HCT116 (cell line): Measurements from ENCODE around the gene TMA7. TPM values are rescaled to one million over a fixed set of nuclear protein-coding genes. Genes with fewer than 3 reads are reported as not detected.
A peak's percentile ranks its signal among the peaks of the same experiment; 100 is the strongest.

ENCODE experiments used
- ATAC-seq: fragments of 200-7000 bp; cut with Tn5 transposase; 2 replicates; pipeline ENCODE4 v1.9.1; 2020; ENCODE audit warnings: mild to moderate bottlenecking, moderate library complexity
- BruUV-seq: library from RNA; stranded (reverse); fragments of 400-500 nt; replicated peaks from 2 replicates; lab custom pipeline; 2021; lab: Mats Ljungman, UMichigan
- CTCF ChIA-PET: fragments of 300-600 bp; sonication (Branson Sonifier 250); formaldehyde crosslinking; loops from one replicate; lab custom pipeline; 2021; ENCODE audit warnings: antibody characterized with exemption; lab: Charles Lee
- POLR2A ChIA-PET: fragments of 300-600, 350-600 bp; sonication (Branson Sonifier 250); formaldehyde crosslinking; loops from one replicate; lab custom pipeline; 2021; ENCODE audit warnings: antibody characterized with exemption; lab: Charles Lee
- RAD21 ChIA-PET, 2 experiments: fragments of 300-600 bp; sonication (Branson Sonifier 250); formaldehyde crosslinking; loops; one replicate each; lab custom pipeline; 2023; ENCODE audit warnings: low total read pairs in 2 of 2; ENCODE audit not compliant: uncharacterized antibody in 2 of 2, unreplicated experiment in 2 of 2, low non-redundant PET in 1 of 2; lab: Charles Lee
- DNase-seq: peaks from one replicate; pipeline ENCODE4 v3.0.0-alpha.2; 2010; ENCODE audit warnings: low read depth, low spot score
- H2AFZ ChIP-seq: fragments of 200-600 bp; shearing (Covaris generic), sonication (generic); 2 replicates; pipeline ENCODE4 v1.6.1; 2017; ENCODE audit warnings: low read depth, mixed run types, mixed read lengths, antibody characterized with exemption, low read length; ENCODE audit not compliant: poor library complexity, severe bottlenecking
- H3K27ac ChIP-seq: 2 replicates; pipeline ENCODE4 v1.5.1; 2012; ENCODE audit warnings: low read depth, low read length
- H3K27me3 ChIP-seq: fragments of 200-600 bp; sonication (generic); 2 replicates; pipeline ENCODE4 v1.6.1; 2016; ENCODE audit warnings: mixed run types, low read length, mixed read lengths; ENCODE audit not compliant: insufficient read depth
- H3K36me3 ChIP-seq, 2 experiments: fragments of 200-500 bp in 1 of 2; fragments of 200-600 bp in 1 of 2; sonication (Bioruptor generic) in 1 of 2; sonication (generic) in 1 of 2; 2 replicates each; pipeline versions ENCODE4 v1.5.1 to v1.6.1; 2014 to 2016; ENCODE audit warnings: low read length in 2 of 2, inconsistent platforms in 1 of 2, mixed read lengths in 1 of 2, mixed run types in 1 of 2; ENCODE audit not compliant: insufficient read depth in 2 of 2, control insufficient read depth in 1 of 2
- H3K4me1 ChIP-seq, 2 experiments: fragments of 200-600 bp in 1 of 2; sonication (generic) in 1 of 2; 2 replicates each; pipeline versions ENCODE4 v1.5.1 to v1.6.1; 2012 to 2017; ENCODE audit warnings: low read length in 2 of 2, inconsistent platforms in 1 of 2, mild to moderate bottlenecking in 1 of 2, mixed read lengths in 1 of 2, mixed run types in 1 of 2, moderate library complexity in 1 of 2; ENCODE audit not compliant: insufficient read depth in 2 of 2, control insufficient read depth in 1 of 2
- H3K4me2 ChIP-seq: fragments of 200-600 bp; sonication (generic); 2 replicates; pipeline ENCODE4 v1.6.1; 2017; ENCODE audit warnings: mixed run types, low read length, mixed read lengths
- H3K4me3 ChIP-seq, 2 experiments: fragments of 200-600 bp in 1 of 2; sonication (generic) in 1 of 2; replicated peaks in 1 of 2; 2 replicates each; pipeline ENCODE4 v1.5.1; 2011 to 2016; ENCODE audit warnings: low read length in 2 of 2, control low read depth in 1 of 2, low read depth in 1 of 2, mild to moderate bottlenecking in 1 of 2, mixed read lengths in 1 of 2, mixed run types in 1 of 2
- H3K79me2 ChIP-seq: fragments of 200-600 bp; sonication (generic); 2 replicates; pipeline ENCODE4 v1.6.1; 2017; ENCODE audit warnings: mild to moderate bottlenecking, mixed run types, low read length, moderate library complexity, mixed read lengths; ENCODE audit not compliant: insufficient read depth
- H3K9ac ChIP-seq: fragments of 200-600 bp; sonication (generic); 2 replicates; pipeline ENCODE4 v1.6.1; 2016; ENCODE audit warnings: low read length, mixed read lengths
- H3K9me2 ChIP-seq: fragments of 200-600 bp; sonication (generic), shearing (Covaris generic); 2 replicates; pipeline ENCODE4 v1.6.1; 2017; ENCODE audit warnings: mixed run types, mild to moderate bottlenecking, moderate library complexity; ENCODE audit not compliant: insufficient read depth
- H3K9me3 ChIP-seq, 2 experiments: fragments of 200-500 bp in 1 of 2; fragments of 200-600 bp in 1 of 2; sonication (Bioruptor generic) in 1 of 2; sonication (generic) in 1 of 2; 2 replicates each; pipeline ENCODE4 v1.6.1; 2014 to 2017; ENCODE audit warnings: low read length in 2 of 2, mixed read lengths in 2 of 2, inconsistent platforms in 1 of 2, low read depth in 1 of 2, mild to moderate bottlenecking in 1 of 2, mixed run types in 1 of 2, moderate library complexity in 1 of 2; ENCODE audit not compliant: control insufficient read depth in 1 of 2, insufficient read depth in 1 of 2
- H4K20me1 ChIP-seq: fragments of 200-600 bp; sonication (generic), shearing (Covaris generic); 2 replicates; pipeline ENCODE4 v1.6.1; 2017; ENCODE audit warnings: mixed run types, mild to moderate bottlenecking, moderate library complexity; ENCODE audit not compliant: insufficient read depth
- EGR1 ChIP-seq: IDR thresholded peaks from 2 replicates; pipeline ENCODE4 v1.6.1; 2012; ENCODE audit warnings: low read depth
- EZH2phosphoT487 ChIP-seq: fragments of 200-600 bp; IDR thresholded peaks from 2 replicates; pipeline ENCODE4 v1.6.1; 2018; ENCODE audit warnings: antibody characterized with exemption, borderline replicate concordance
- JUND ChIP-seq: IDR thresholded peaks from 2 replicates; pipeline ENCODE4 v1.6.1; 2012
- POLR2AphosphoS5 ChIP-seq: IDR thresholded peaks from 2 replicates; pipeline ENCODE4 v1.6.1; 2011; ENCODE audit warnings: mild to moderate bottlenecking, low read depth, low read length, moderate library complexity
- TCF7L2 ChIP-seq: IDR thresholded peaks from 2 replicates; pipeline ENCODE4 v1.7.0; 2011; ENCODE audit warnings: borderline replicate concordance, inconsistent platforms; ENCODE audit not compliant: insufficient read depth, insufficient read length; ENCODE audit errors: extremely low read depth
- intact Hi-C: fragments of 100-400 bp; cut with micrococcal nuclease; formaldehyde crosslinking; loops from 2 replicates; pipeline ENCODE4 v1.10.0; 2022
- total RNA-seq: library from RNA; stranded (reverse); gene quantifications from one replicate; pipeline ENCODE4 v1.2.1, GENCODE V29; 2021; ENCODE audit not compliant: unreplicated experiment
- TF ChIP-seq, protein P1 (sequence below): IDR thresholded peaks from 2 replicates; pipeline ENCODE4 v1.6.1; 2012; ENCODE audit warnings: low read depth
- TF ChIP-seq, protein P2 (sequence below): IDR thresholded peaks from 2 replicates; pipeline ENCODE4 v1.6.1; 2011; ENCODE audit warnings: mild to moderate bottlenecking, low read length, moderate library complexity; ENCODE audit not compliant: insufficient replicate concordance; ENCODE audit errors: extremely low read depth
- TF ChIP-seq, protein P3 (sequence below), 3 experiments: fragments of 200-600 bp in 1 of 3; sonication (generic) in 1 of 3; IDR thresholded peaks in 2 of 3; conservative IDR thresholded peaks in 1 of 3; 2 replicates each; pipeline ENCODE4 v1.5.1; 2012 to 2017; ENCODE audit warnings: low read depth in 2 of 3, low read length in 2 of 3, antibody characterized with exemption in 1 of 3, borderline replicate concordance in 1 of 3, control low read depth in 1 of 3, mild to moderate bottlenecking in 1 of 3, mixed read lengths in 1 of 3, mixed run types in 1 of 3, moderate library complexity in 1 of 3; ENCODE audit not compliant: insufficient read depth in 1 of 3

Gene TMA7
- total RNA-seq, 1 experiment from 2014 or later, result 334 TPM

DNA sequence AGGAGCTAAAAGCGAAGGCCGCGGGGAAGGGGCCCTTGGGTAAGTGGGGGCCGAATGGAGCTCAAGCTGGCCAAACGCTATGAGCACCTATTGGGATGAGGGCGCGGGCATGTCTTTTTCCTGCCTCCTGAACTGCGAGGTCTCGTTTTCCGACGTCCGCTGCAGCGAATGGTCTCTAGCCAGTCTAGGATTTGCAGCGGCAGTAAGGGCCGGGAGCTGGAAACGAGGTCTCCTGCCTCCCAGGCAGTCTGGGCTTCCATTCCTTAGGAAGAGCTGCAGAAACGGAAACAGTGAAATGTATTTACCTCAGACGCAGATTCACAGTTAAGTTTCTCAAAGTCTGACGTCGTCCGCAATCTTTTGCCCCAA is 517 bp downstream of the TMA7 start:
- ATAC-seq (peak; percentile 4), DNase-seq (no peak)
- Histone ChIP-seq H3K4me1 (peaks cover 11 to 33% of the 10 kb centered on the region in 2 experiments), H3K4me2 (peak overlapping the region; percentile 75), H3K4me3 (peak overlapping the region; percentile 98 to 100), H3K36me3 (peaks cover 16 to 21% of the 10 kb centered on the region in 2 experiments; a peak in 3 of 4 replicates), H4K20me1 (no peaks in the 10 kb centered on the region), H3K9me3 (no peaks in the 10 kb centered on the region), H3K79me2 (peaks cover 49% of the 10 kb centered on the region), H3K27me3 (no peaks in the 10 kb centered on the region), H3K9me2 (no peaks in the 10 kb centered on the region), H2AFZ (no peak overlapping the region), H3K9ac (peak overlapping the region; percentile 97), H3K27ac (peak overlapping the region; percentile 71)
- BruUV-seq, result TSS peak; percentile 76
- TF ChIP-seq JUND (no peak), TCF7L2 (no peak), POLR2AphosphoS5 (no peak), EGR1 (no peak), EZH2phosphoT487 (no peak)
- TF ChIP-seq, protein P1, sequence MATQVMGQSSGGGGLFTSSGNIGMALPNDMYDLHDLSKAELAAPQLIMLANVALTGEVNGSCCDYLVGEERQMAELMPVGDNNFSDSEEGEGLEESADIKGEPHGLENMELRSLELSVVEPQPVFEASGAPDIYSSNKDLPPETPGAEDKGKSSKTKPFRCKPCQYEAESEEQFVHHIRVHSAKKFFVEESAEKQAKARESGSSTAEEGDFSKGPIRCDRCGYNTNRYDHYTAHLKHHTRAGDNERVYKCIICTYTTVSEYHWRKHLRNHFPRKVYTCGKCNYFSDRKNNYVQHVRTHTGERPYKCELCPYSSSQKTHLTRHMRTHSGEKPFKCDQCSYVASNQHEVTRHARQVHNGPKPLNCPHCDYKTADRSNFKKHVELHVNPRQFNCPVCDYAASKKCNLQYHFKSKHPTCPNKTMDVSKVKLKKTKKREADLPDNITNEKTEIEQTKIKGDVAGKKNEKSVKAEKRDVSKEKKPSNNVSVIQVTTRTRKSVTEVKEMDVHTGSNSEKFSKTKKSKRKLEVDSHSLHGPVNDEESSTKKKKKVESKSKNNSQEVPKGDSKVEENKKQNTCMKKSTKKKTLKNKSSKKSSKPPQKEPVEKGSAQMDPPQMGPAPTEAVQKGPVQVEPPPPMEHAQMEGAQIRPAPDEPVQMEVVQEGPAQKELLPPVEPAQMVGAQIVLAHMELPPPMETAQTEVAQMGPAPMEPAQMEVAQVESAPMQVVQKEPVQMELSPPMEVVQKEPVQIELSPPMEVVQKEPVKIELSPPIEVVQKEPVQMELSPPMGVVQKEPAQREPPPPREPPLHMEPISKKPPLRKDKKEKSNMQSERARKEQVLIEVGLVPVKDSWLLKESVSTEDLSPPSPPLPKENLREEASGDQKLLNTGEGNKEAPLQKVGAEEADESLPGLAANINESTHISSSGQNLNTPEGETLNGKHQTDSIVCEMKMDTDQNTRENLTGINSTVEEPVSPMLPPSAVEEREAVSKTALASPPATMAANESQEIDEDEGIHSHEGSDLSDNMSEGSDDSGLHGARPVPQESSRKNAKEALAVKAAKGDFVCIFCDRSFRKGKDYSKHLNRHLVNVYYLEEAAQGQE, result no peak
- TF ChIP-seq, protein P2, sequence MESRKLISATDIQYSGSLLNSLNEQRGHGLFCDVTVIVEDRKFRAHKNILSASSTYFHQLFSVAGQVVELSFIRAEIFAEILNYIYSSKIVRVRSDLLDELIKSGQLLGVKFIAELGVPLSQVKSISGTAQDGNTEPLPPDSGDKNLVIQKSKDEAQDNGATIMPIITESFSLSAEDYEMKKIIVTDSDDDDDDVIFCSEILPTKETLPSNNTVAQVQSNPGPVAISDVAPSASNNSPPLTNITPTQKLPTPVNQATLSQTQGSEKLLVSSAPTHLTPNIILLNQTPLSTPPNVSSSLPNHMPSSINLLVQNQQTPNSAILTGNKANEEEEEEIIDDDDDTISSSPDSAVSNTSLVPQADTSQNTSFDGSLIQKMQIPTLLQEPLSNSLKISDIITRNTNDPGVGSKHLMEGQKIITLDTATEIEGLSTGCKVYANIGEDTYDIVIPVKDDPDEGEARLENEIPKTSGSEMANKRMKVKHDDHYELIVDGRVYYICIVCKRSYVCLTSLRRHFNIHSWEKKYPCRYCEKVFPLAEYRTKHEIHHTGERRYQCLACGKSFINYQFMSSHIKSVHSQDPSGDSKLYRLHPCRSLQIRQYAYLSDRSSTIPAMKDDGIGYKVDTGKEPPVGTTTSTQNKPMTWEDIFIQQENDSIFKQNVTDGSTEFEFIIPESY, result no peak
- TF ChIP-seq, protein P3, sequence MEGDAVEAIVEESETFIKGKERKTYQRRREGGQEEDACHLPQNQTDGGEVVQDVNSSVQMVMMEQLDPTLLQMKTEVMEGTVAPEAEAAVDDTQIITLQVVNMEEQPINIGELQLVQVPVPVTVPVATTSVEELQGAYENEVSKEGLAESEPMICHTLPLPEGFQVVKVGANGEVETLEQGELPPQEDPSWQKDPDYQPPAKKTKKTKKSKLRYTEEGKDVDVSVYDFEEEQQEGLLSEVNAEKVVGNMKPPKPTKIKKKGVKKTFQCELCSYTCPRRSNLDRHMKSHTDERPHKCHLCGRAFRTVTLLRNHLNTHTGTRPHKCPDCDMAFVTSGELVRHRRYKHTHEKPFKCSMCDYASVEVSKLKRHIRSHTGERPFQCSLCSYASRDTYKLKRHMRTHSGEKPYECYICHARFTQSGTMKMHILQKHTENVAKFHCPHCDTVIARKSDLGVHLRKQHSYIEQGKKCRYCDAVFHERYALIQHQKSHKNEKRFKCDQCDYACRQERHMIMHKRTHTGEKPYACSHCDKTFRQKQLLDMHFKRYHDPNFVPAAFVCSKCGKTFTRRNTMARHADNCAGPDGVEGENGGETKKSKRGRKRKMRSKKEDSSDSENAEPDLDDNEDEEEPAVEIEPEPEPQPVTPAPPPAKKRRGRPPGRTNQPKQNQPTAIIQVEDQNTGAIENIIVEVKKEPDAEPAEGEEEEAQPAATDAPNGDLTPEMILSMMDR (IDR thresholded peaks at IDR 0.05 in 2 of 3, conservative IDR thresholded peaks at IDR 0.05 in 1 of 3; ENCODE audit: borderline replicate concordance in 1 of 3, insufficient read depth in 1 of 3, low read depth in 2 of 3, low read length in 2 of 3), result no peak
- intact Hi-C loops, result no loop called here
- ChIA-PET CTCF (interaction anchor here (1.7 kb wide), 1 partner anchor 33 kb away, joined by 6 read pairs; no protein-coding TSS in a partner anchor), POLR2A (no interaction called here), RAD21 (no interaction called here)
